WTC11 (cell line): ENCODE results near the gene CFAP53.

ENCODE experiments used
- CBFB ChIP-seq: sonication (generic); formaldehyde crosslinking; IDR thresholded peaks from 2 replicates; pipeline ENCODE4 v1.8.1; 2022; ENCODE audit warnings: mild to moderate bottlenecking, low read depth, missing genetic modification reagents
- ELF4 ChIP-seq: sonication (generic); formaldehyde crosslinking; IDR thresholded peaks from 2 replicates; pipeline ENCODE4 v1.8.1; 2022; ENCODE audit warnings: low read depth, mild to moderate bottlenecking, moderate library complexity, missing genetic modification reagents
- KAT7 ChIP-seq: sonication (generic); formaldehyde crosslinking; IDR thresholded peaks from 2 replicates; pipeline ENCODE4 v1.8.1; 2023; ENCODE audit warnings: missing genetic modification reagents, mild to moderate bottlenecking, borderline replicate concordance
- SP1 ChIP-seq: sonication (generic); formaldehyde crosslinking; conservative IDR thresholded peaks from 2 replicates; pipeline ENCODE4 v1.8.1; 2022; ENCODE audit warnings: missing genetic modification reagents
- TF ChIP-seq, protein P1 (sequence below): fragments of 200-600 bp; IDR thresholded peaks from 2 replicates; pipeline ENCODE4 v1.8.0; 2022; ENCODE audit warnings: antibody characterized with exemption
- TF ChIP-seq, protein P2 (sequence below): fragments of 250-450 bp; sonication (Bioruptor Pico); conservative IDR thresholded peaks from 2 replicates; pipeline ENCODE4 v1.9.0; 2021; ENCODE audit warnings: mild to moderate bottlenecking
- TF ChIP-seq, protein P3 (sequence below): sonication (generic); formaldehyde crosslinking; IDR thresholded peaks from 2 replicates; pipeline ENCODE4 v1.8.1; 2022; ENCODE audit warnings: low read depth, missing genetic modification reagents, borderline replicate concordance
- TF ChIP-seq, protein P4 (sequence below): sonication (generic); formaldehyde crosslinking; IDR thresholded peaks from 2 replicates; pipeline ENCODE4 v1.8.1; 2023; ENCODE audit warnings: mild to moderate bottlenecking, missing genetic modification reagents

- TF ChIP-seq, protein P1, sequence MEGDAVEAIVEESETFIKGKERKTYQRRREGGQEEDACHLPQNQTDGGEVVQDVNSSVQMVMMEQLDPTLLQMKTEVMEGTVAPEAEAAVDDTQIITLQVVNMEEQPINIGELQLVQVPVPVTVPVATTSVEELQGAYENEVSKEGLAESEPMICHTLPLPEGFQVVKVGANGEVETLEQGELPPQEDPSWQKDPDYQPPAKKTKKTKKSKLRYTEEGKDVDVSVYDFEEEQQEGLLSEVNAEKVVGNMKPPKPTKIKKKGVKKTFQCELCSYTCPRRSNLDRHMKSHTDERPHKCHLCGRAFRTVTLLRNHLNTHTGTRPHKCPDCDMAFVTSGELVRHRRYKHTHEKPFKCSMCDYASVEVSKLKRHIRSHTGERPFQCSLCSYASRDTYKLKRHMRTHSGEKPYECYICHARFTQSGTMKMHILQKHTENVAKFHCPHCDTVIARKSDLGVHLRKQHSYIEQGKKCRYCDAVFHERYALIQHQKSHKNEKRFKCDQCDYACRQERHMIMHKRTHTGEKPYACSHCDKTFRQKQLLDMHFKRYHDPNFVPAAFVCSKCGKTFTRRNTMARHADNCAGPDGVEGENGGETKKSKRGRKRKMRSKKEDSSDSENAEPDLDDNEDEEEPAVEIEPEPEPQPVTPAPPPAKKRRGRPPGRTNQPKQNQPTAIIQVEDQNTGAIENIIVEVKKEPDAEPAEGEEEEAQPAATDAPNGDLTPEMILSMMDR = no peak
- no peak for TF ChIP-seq CBFB (CRISPR knock-in tag)
- TF ChIP-seq, protein P2, sequence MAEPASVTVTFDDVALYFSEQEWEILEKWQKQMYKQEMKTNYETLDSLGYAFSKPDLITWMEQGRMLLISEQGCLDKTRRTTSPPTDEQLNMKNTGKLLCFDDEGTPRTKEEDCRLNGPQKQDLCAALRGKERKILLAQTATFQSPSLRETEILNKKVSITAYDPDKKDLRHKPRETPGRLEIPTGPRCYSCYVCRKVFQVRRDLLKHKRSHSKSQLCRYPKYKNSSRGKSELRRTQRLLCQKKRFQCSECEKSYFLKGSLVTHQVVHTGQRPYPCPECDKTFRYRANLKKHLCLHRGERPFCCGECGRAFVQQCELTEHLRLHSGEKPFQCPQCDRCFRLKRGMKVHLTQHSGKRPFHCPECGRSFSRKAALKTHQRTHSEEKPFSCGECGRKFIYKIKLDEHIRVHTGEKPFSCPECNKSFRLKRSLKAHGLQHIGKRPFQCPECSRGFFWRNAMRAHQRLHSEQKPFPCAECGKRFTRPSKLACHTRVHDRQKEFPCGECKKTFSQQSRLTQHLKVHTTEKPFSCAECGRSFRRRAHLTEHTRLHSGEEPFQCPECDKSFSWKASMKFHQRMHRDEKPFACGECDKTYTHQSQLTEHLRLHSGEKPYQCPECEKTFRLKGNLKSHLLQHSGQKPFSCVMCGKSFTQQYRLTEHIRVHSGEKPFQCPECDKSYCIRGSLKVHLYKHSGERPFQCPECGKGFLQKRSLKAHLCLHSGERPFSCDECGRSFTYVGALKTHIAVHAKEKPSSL = no peak
- no peak for TF ChIP-seq KAT7 (CRISPR knock-in tag)
- TF ChIP-seq, protein P3, sequence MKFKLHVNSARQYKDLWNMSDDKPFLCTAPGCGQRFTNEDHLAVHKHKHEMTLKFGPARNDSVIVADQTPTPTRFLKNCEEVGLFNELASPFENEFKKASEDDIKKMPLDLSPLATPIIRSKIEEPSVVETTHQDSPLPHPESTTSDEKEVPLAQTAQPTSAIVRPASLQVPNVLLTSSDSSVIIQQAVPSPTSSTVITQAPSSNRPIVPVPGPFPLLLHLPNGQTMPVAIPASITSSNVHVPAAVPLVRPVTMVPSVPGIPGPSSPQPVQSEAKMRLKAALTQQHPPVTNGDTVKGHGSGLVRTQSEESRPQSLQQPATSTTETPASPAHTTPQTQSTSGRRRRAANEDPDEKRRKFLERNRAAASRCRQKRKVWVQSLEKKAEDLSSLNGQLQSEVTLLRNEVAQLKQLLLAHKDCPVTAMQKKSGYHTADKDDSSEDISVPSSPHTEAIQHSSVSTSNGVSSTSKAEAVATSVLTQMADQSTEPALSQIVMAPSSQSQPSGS = no peak
- TF ChIP-seq SP1 (CRISPR knock-in tag) = no peak
- no peak for TF ChIP-seq ELF4
- TF ChIP-seq, protein P4, sequence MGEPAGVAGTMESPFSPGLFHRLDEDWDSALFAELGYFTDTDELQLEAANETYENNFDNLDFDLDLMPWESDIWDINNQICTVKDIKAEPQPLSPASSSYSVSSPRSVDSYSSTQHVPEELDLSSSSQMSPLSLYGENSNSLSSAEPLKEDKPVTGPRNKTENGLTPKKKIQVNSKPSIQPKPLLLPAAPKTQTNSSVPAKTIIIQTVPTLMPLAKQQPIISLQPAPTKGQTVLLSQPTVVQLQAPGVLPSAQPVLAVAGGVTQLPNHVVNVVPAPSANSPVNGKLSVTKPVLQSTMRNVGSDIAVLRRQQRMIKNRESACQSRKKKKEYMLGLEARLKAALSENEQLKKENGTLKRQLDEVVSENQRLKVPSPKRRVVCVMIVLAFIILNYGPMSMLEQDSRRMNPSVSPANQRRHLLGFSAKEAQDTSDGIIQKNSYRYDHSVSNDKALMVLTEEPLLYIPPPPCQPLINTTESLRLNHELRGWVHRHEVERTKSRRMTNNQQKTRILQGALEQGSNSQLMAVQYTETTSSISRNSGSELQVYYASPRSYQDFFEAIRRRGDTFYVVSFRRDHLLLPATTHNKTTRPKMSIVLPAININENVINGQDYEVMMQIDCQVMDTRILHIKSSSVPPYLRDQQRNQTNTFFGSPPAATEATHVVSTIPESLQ (CRISPR knock-in tag) = no peak
Observed at GRCh38 chr18:50183556-50183955, 82.7 kb downstream of the CFAP53 start.
